Kidney epithelial cell (primary cell): ENCODE results near the gene AGGF1. TPM values are rescaled to one million over a fixed set of nuclear protein-coding genes. Genes with fewer than 3 reads are reported as not detected.

Experiments
- DNase-seq: peaks from one replicate; pipeline ENCODE4 v3.0.0-alpha.2; 2010; ENCODE audit warnings: low read depth
- H3K27me3 ChIP-seq: 2 replicates; pipeline ENCODE4 v1.6.0; 2011; ENCODE audit warnings: low read length; ENCODE audit not compliant: control insufficient read depth, insufficient read depth
- H3K36me3 ChIP-seq: 2 replicates; pipeline ENCODE4 v1.5.1; 2011; ENCODE audit warnings: low read length; ENCODE audit not compliant: control insufficient read depth, insufficient read depth
- H3K4me3 ChIP-seq: 2 replicates; pipeline ENCODE4 v1.5.1; 2011; ENCODE audit warnings: low read depth, mild to moderate bottlenecking, control low read depth, low read length
- total RNA-seq: library from RNA; depleted of rRNA; stranded (reverse); fragments of >200 nt; gene quantifications from 2 replicates; pipeline ENCODE4 v1.2.3, GENCODE V29; 2015
- TF ChIP-seq, protein P1 (sequence below): IDR thresholded peaks from 2 replicates; pipeline ENCODE4 v1.5.1; 2011; ENCODE audit warnings: mild to moderate bottlenecking, moderate library complexity, low read length, control low read depth, inconsistent platforms; ENCODE audit not compliant: insufficient read depth, poor library complexity, severe bottlenecking

AGGF1 gene
- total RNA-seq, 1 donor from 2014 or later: 20.9 TPM

DNA sequence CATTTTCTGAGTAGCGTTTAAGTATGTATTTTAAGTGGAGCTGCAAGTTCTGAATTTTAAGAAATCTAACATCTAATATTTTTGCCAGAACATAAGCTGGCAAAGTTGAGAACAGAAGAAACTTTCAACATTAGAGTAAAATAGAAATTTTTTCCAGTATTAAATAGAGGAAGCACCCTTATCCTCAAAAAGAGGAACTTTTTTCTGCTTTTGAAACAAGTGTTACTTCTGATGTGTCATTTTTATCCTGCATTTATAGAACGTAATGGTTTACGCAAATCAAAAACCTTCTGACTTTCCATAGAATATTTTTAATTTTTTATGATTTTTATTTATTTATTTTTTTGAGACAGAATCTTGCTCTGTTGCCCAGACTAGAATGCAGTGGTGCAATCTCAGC lies 35.1 kb downstream of the AGGF1 start:
- no peak overlapping the region for H3K4me3 ChIP-seq
- H3K36me3 ChIP-seq: no peaks in the 10 kb centered on the region
- TF ChIP-seq, protein P1, sequence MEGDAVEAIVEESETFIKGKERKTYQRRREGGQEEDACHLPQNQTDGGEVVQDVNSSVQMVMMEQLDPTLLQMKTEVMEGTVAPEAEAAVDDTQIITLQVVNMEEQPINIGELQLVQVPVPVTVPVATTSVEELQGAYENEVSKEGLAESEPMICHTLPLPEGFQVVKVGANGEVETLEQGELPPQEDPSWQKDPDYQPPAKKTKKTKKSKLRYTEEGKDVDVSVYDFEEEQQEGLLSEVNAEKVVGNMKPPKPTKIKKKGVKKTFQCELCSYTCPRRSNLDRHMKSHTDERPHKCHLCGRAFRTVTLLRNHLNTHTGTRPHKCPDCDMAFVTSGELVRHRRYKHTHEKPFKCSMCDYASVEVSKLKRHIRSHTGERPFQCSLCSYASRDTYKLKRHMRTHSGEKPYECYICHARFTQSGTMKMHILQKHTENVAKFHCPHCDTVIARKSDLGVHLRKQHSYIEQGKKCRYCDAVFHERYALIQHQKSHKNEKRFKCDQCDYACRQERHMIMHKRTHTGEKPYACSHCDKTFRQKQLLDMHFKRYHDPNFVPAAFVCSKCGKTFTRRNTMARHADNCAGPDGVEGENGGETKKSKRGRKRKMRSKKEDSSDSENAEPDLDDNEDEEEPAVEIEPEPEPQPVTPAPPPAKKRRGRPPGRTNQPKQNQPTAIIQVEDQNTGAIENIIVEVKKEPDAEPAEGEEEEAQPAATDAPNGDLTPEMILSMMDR: no peak
- H3K27me3 ChIP-seq: no peaks in the 10 kb centered on the region
- no peak for DNase-seq

DNA sequence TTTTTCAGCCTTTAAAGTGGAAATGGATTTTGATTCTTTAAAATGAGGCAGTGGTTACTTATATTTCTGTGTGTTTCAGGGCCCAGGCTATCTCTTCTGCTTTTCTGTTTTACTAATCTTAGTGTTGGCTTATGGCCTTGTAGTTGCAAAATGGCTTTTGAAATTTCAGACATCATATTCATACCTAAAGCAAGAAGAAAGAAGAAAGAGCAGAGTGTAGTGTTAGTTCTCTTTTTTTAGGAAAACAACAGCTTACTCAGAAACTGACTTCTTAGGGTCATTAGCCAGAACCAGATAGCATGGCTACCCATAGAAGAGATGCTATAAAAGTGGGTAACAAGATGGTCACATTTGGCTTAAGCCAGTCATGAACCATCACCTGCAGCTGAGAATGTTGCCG lies 36.0 kb downstream of the AGGF1 start:
- Histone ChIP-seq H3K36me3 (no peaks in the 10 kb centered on the region), H3K4me3 (no peak overlapping the region), H3K27me3 (no peaks in the 10 kb centered on the region)
- no peak for DNase-seq
- TF ChIP-seq, protein P1: no peak

DNA sequence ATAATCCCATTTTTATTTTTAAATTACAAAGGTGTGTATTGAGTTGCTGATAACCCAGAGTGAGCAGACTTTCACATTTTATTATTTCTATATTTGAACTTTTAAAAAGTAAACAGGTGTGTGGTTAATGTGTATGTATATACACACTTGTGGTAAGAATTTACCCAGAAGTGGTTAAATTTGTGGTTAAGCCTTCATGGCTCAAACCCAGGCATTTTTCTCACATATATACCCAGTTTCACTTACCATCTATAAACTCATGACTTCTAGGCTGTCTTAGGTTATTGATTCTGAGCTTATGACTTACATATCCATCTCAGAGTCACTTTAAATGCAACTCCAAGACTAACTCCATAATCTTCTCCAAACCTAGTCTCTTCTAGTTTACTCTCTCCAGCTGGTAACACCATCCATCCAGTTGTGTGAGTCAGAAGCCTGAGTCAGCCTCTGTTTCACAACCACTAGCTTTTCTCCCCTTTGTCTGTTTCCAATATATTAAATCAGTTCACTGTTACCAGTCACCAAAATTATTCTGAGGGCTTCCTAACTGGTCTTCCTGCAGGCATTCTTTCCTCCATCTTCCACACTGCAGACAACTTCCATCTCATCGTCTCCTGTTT lies 36.7 kb downstream of the AGGF1 start:
- TF ChIP-seq, protein P1: no peak
- DNase-seq: no peak
- Histone ChIP-seq H3K27me3 (no peaks in the 10 kb centered on the region), H3K4me3 (no peak overlapping the region), H3K36me3 (no peaks in the 10 kb centered on the region)

DNA sequence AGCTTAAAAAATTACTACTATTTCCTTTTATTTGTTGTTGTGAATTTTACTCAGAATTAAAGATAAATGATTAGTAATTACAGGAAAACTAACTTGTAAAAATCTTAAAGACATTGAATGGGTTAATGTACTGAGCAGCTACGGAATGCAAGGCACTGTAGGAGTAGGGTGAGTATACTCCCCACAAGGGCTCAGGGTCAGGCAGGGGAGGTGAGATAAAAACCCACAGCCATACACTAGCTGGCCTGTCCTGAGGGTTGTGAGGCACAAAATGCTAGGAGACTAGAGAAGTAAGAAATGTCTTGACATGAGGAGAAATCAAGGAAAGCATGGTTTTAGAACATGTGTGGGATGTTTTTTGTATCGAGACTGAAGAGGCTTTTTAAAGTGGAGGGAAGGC lies 43.5 kb downstream of the AGGF1 start:
- H3K4me3 ChIP-seq: no peak overlapping the region
- no peak for DNase-seq
- no peaks in the 10 kb centered on the region for H3K27me3 ChIP-seq
- no peaks in the 10 kb centered on the region for H3K36me3 ChIP-seq
- TF ChIP-seq, protein P1: no peak

DNA sequence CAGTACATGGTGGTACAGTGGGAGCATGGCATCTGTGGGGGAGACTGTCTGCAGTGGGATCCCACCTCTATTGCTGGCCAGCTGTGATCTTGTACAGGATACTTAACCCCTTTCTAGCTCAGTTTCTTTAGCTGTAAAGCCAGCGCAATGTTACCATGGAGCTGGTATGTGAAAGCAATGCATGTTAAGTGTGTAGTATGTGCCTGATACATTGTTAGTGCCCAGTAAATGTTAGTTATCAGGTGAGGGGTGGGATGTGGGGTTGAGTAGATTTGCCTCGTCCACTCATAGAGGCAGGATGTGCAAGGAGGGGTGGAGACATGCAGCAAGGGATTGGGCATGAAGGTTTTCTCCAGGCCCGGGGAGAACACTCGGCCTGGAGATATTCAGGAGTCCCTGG lies 44.5 kb downstream of the AGGF1 start:
- Histone ChIP-seq H3K27me3 (no peaks in the 10 kb centered on the region), H3K36me3 (no peaks in the 10 kb centered on the region), H3K4me3 (no peak overlapping the region)
- TF ChIP-seq, protein P1: no peak
- DNase-seq: no peak

DNA sequence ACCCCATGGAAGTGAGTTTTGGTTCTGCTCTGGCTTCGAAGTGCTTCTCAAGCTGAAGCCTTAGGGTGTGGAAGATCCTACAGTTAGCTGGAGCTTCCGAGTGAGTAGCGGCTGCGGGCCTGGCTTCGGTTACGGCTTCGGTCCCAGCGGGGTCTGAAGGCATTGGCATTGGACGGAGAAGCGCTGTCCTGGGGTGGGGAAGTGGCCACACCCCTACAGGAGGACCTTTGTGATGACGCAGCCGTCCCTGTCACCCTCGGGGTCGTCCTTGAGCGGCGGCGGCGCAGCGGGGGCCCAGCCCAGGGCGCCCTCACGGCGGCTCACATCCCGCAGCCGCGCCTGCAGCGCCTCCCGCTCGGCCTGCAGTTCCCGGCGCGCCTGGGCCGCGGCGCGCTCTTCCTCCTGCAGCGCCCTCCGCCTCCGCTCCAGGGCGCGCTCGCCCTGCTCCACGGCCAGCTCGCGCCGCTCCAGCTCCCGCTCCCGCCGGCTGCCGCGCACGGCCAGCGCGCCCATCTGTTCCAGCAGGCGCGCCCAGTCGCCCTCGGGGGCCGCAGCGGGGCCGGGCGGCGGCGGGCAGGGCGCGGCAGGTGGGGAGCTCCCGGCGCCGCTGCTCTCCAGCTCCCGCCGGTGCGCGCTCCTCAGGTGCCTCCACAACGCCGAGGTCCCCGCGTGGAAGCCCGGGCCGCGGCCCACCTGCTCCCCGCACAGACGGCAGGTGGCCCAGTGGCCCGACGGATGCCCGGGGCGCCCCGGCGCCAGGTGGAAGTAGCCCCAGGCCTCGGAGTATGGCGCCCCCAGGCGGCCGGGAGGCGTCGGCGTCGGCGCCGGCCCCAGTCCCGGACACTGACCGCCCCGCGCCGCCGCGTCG lies 47.0 kb downstream of the AGGF1 start:
- TF ChIP-seq, protein P1: no peak
- DNase-seq: no peak
- peak overlapping the region; percentile 39 for H3K4me3 ChIP-seq

More for the DNA sequence above, 47.0 kb downstream of the AGGF1 start:
- Histone ChIP-seq H3K27me3 (no peaks in the 10 kb centered on the region), H3K36me3 (no peaks in the 10 kb centered on the region)
